Endothelial cell of hepatic sinusoid (primary cell): Measurements from ENCODE around the gene LBX2.

Experiments used
- in situ Hi-C: cut with HindIII; loops from 2 replicates; pipeline ENCODE4 v1.10.0; 2017; ENCODE audit warnings: low sequenced_read_pairs

LBX2 gene, protein sequence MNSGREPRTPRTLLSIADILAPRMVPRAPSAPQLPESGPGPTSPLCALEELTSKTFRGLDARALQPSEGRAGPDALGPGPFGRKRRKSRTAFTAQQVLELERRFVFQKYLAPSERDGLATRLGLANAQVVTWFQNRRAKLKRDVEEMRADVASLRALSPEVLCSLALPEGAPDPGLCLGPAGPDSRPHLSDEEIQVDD

DNA sequence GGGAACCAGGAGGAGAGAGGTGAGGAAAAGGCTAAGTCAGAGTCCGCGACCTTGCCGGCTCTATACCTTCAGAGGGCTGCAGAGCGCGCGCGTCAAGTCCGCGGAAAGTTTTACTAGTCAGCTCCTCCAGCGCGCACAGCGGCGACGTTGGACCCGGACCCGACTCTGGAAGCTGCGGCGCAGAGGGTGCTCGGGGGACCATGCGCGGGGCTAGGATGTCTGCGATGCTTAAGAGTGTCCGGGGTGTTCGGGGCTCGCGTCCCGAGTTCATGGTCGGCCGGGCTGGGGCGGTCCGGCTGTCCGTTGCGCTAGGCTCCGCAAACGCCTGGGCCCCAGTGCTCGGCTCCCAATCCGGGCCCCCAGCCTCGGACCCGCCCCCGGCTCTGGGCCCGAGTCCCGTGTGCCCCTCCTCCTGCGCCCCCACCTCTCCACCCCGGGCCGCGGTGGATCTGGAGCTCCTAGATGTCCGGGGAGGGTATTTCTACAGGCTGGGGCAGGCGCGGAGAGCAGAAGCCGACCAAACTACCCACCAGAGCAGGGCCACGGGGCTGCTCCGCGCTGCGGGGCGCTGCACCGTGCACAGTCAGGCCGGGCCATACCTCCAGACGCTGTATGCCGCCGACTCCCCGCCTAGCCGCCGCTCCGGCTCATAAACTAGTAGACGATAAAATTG is at the start of gene LBX2:
Gene LBX2 (minus strand): TSS at position 337 of the 673 bp plus-strand sequence. CDS start 66 bp downstream, at position 271.
- in situ Hi-C loops = no loop called here

DNA sequence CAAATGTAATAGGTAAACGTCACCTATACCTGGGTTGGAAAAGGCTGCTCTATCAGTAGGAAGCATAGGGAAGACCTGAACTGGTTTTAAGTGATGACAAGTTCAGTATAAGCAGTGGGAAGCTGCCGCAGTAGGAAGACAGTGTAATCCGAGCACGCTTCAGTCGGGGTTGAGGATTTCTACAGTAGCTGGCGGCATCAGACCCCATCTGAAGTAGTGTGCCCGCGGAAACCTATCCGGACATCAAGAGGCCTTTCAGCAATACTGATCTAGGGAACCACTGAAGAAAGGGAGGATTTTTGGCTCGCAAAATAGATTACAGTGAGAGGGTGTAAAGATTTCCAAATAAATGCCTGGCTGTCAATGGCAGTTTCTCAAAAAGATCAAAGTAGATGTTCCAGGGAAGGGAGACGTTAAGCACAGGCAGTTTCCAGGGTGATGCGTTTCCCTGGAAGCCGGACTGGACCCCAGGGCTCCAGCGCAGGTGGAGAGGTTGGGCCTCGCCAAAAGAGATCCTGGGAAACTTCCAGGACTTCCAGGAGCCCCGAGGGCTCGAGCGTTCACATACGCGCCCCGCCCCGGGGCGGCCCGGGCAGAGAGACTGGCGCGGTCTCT is 49.0 kb upstream of the LBX2 start:
- in situ Hi-C loops = no loop called here

DNA sequence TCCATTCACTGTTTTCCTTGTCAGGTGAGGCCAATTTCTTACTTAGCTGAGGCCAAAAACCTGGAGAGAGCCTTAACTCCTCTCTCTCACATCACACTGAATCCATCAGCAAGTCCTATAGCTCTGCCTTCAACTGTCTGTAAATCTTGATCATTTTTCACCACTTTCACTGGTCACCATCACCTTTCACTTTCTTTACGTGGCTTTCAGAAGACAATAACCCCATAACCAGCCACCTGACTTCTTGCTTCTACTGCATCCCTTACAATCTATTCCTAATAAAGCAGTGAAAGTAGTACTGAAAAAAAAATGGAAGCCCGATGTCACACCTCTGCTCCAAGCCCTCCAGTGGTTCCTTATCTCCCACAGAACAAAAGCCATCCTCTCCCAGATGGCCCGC is 46.6 kb upstream of the LBX2 start:
- in situ Hi-C loops = no loop called here

DNA sequence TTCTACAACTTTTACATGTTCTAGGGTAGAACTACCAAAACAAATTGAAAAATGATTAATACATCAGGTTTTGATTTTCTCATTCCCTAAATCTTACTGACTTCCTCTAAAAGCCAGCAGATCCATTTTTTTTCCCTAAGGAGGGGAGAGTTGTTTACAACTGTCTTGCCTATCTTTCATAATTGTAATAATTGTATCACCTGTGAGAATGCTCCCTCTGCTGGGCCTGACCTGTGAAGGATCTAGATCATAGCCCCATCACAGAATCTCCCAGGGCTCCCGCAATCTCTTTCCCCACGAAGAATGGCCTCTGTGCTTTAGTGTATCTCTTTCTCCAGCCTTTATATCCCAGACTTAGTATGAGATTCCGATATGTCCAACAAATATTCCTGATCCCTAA is 45.2 kb upstream of the LBX2 start:
- in situ Hi-C loops = no loop called here

DNA sequence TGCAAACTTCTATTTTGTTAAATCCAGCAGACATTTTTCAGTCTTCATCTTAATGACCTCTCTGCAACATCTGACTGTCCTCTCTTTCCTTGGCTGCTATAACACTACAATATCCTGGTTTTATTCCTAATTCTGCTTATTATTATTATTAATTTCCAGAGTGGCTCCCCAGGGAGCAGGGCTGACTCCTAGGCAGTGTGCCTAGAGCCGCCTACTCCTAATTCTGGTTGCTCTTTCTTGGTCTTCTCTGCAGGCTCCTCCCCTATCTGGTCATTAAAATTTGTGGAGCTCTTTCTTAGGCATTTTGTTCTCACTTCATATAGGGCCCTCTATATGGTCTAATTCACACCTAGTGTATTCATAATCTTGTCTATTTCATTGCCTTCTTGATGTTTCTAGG is 43.6 kb upstream of the LBX2 start:
- in situ Hi-C loops = no loop called here

DNA sequence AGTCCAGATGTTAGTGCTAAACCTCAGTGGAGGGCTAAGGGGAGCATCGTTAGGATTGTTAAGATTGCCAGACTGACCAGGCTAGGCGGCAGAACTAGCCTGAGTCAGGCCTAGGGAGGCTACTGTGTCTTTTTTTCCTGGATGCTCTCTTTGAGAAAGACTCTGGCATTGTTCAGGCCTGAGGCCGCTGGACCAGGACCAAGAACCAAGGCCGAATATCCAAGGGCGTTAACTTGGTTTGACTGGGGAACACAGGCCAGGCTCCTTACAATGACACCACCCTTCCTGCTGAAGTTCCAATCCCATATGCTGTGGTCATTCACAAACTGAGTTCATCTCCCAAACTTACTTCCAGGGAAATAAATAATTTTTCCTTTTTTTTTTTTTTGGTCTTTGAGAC is 40.9 kb upstream of the LBX2 start:
- in situ Hi-C loops = no loop called here

DNA sequence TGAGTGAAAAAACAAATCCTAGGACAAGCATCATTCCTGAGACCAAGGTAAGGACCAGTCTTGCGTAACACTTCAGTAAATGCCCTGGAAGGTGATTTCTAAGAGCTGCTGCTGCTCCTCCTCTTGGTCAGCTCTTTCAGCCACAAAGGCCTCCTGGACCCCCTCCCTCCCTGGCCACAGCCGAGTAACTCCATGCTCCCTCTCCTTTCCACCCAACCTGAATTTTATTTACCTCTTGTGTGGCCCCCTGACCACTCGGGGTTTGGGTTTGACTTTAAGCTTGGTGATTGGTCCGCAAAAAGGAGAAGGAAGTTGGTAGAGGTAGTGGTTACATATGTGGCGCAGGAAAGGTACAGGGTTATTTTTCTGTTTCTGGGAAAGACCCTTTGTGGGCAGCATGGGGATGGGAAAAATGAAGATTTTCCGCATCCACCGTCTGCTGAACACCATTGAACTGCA is 39.5 kb upstream of the LBX2 start:
- in situ Hi-C loops = loop anchor here (5.0 kb wide), 2 partner anchors 48 to 107 kb away; no protein-coding TSS in a partner anchor

DNA sequence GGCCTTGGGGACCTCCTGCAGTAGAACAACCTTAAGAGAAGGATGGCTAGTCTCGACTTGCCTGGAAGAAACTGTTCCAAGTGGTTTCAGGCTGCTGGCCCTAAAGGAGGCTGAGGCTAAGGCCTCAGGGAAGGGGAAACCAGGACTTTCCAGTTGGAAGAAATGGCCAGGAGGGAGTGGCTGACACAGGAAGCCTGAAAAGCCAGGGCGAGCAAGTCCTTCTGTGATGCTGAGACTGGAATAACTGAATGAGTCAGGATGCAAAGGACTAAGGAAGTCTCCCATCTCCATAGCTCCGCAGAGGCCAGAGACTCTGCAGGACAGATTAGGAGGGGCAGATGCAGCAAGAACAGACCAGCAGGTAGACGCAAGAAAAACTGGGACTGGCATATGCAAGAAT is 37.7 kb upstream of the LBX2 start:
- in situ Hi-C loops = loop anchor here (5.0 kb wide), 2 partner anchors 50 to 105 kb away; no protein-coding TSS in a partner anchor

DNA sequence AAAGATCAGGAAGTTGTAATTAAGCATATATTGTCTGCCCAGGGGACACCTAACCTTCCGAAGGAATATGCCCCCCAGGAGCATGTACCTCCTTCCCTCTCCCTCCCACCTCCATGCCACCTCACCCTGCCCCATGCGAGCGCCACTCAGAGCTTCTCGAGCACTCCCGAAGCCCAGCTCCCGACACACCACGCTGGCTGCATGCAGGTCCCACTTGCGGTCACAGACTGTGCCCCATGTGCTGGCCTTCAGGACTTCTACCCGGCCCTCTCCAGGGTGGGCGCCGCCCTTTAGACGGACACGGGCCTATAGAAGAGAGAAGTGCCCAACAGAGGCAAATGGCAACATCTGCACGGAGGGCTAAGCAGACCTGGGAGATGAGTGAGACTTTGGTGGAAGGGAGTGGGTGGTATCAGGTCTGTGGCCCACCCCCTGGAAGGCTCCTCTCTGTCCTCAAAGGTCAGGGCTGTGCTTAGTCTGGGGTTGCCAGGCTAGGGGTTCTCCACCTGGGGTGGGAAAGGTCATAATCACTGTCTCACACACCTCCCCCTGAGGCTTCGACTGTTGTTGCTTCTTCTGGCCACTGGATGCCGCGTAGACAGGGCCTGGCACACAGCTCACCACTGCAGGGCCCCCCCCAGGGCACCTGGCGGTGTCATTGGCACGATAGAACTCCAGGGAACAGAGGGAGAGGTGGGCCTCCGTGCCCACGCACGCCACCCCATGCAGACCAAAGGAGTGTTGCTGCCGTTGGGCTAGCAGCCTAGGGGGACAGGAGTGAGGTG is 37.0 kb upstream of the LBX2 start:
- in situ Hi-C loops = loop anchor here (5.0 kb wide), 2 partner anchors 51 to 104 kb away; no protein-coding TSS in a partner anchor

DNA sequence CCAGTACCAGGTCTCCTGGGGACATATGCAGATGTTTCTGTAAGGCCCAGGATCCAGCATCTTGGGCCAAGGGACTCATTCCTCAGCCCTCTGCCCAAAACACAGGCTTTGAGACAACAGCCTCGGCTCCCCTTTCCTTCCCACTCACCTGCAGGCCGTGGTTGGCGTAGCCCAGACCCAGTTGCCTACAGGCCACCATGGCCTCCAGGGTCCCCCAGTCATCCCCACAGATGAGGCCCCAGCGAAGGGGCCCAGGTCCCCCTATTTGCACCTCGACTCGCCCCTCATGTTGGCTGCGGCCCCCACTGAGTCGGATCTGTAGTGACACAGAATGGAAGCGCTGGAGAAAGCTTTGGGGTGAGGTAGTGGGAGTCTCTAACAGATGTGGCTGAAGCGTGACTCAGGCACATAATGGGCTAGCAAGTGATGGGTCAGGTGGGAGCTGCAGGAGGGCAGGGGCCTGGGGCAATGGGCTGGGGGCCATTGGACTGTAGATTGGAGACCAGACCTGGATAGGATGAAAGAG is 36.1 kb upstream of the LBX2 start:
- in situ Hi-C loops = loop anchor here (5.0 kb wide), 2 partner anchors 52 to 103 kb away; no protein-coding TSS in a partner anchor

DNA sequence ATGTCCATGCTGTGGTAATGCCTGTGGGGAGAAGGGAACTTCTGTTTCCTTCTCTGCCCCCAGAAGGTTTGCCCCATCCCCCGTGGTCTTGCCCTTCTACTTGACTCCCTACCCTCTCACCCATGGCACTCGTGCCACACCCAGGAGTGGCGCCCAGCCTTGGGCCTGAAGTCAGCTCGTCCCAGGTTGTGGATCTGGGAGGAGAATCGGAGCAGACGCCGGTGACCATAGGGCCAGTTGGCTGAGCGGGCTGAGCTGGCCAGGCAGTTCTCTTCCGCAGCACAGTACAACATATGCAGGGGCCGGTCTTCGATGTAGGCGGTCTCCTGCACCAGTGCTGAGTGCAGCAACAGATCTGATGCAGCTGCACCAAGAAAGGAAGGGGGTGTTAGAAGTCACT is 35.0 kb upstream of the LBX2 start:
- in situ Hi-C loops = no loop called here

DNA sequence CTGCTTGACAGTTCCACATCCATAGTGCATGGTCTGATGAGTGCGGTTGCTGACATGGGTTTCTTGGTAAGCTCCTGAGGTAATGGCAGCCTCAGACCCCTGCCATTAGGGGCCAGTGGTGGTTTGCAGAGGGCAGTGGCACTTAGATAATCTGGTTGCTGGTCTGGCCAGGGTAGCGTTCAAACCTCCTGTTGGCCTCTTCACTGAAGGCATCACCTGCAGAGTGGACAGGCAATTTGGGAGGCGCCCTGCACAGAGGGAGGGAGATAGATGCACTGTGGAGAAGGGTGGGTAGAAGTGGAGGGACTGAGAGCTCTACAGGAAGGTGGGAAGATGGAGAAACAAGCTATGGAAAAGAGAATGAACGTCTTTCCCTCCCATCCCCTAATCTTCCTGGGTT is 34.1 kb upstream of the LBX2 start:
- in situ Hi-C loops = no loop called here

DNA sequence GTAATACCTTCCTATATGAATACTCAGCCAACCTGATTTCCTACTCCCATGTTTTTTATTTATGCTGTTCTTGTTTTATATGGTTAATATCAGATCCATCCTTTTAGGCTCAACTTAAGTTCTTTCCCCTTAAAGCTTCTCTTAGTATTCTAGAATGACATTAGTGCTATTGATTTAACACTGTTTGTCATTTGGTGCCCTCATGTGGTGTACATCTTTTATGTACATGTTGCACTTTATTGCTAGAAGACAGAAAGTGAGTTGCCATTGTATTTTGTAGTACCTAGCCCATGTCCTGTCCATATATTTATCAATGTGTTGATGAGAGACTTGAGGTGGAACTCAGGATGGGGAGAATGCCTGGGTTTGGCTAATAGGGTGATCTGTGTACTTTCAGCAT is 32.8 kb upstream of the LBX2 start:
- in situ Hi-C loops = no loop called here

DNA sequence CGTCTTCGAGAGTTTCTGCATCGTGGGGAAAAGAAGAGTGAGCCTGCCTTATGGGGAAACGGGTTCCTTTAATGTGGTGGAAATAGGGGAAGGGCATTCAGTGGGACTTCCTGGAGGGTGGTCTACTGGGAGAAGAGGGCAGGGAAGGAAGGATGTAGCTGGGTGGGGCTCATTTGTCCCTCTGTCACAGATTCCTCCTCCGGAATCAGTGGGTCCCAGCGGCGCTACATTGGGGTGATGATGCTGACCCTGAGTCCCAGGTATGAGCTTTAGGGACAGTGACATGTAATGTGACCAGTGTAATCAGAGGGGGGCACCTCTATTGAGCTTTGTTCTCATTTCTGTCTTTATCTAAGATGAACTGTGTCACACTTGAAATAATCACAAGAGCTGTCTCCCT is 32.3 kb upstream of the LBX2 start:
- in situ Hi-C loops = no loop called here

DNA sequence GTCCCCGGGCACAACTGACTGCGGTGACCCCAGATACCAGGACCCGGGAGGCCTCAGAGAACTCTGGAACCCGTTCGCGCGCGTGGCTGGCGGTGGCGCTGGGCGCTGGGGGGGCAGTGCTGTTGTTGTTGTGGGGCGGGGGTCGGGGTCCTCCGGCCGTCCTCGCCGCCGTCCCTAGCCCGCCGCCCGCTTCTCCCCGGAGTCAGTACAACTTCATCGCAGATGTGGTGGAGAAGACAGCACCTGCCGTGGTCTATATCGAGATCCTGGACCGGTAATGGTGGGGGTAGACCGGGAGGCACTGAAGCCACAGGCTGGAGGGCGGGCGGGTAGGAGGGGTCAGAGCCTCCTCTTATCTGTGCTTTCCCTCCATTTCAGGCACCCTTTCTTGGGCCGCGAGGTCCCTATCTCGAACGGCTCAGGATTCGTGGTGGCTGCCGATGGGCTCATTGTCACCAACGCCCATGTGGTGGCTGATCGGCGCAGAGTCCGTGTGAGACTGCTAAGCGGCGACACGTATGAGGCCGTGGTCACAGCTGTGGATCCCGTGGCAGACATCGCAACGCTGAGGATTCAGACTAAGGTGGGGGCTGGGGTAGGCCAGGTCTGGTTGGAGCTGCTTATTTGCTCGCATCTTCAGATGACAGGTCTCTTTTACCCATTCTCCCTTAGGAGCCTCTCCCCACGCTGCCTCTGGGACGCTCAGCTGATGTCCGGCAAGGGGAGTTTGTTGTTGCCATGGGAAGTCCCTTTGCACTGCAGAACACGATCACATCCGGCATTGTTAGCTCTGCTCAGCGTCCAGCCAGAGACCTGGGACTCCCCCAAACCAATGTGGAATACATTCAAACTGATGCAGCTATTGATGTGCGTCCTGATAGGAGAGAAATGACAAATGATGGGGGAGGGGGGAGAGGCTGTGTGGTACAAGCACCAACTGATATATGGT is 31.1 kb upstream of the LBX2 start:
- in situ Hi-C loops = no loop called here

DNA sequence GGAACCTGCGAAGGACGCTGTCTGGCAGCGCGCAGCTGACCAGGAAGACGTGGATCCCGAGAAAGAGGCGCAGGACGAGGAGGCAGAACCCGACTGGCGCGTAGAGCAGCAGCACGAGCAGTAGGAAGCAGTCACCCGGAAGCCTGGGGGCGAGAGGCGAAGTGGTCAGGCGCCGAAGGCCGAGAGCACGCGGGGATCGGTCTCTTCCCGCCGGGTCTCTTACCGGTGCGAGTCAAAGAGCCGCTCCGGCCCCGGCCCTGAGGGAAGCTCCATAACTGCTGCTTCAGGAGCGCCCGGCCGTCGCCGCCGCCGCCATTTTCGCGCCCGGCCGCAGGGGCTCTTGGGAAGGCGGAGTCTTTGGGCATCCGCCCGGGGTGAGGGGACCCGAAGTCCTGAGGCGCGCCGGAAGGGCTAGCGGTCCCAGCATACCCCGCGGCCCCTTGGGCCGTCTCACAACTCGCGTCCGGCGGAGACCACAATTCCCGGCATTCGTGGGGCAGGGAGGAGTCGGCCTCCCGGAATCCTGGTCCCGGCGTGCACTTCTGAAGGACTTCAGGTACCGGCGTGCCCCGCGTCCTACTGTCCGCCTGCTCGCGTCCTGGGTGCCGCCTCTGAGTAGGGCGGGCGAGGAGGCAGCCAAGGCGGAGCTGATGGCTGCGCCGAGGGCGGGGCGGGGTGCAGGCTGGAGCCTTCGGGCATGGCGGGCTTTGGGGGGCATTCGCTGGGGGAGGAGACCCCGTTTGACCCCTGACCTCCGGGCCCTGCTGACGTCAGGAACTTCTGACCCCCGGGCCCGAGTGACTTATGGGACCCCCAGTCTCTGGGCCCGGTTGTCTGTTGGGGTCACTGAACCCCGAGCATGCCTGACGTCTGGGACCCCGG is 30.2 kb upstream of the LBX2 start, which contains the start of the genes AUP1 and HTRA2:
Gene AUP1 (minus strand): TSS at position 350 of the 882 bp plus-strand sequence. CDS start 77 bp downstream, at position 273.
Gene HTRA2 (plus strand): TSS at position 577 of the 882 bp plus-strand sequence. CDS start 74 bp downstream, at position 651.
- in situ Hi-C loops = no loop called here

DNA sequence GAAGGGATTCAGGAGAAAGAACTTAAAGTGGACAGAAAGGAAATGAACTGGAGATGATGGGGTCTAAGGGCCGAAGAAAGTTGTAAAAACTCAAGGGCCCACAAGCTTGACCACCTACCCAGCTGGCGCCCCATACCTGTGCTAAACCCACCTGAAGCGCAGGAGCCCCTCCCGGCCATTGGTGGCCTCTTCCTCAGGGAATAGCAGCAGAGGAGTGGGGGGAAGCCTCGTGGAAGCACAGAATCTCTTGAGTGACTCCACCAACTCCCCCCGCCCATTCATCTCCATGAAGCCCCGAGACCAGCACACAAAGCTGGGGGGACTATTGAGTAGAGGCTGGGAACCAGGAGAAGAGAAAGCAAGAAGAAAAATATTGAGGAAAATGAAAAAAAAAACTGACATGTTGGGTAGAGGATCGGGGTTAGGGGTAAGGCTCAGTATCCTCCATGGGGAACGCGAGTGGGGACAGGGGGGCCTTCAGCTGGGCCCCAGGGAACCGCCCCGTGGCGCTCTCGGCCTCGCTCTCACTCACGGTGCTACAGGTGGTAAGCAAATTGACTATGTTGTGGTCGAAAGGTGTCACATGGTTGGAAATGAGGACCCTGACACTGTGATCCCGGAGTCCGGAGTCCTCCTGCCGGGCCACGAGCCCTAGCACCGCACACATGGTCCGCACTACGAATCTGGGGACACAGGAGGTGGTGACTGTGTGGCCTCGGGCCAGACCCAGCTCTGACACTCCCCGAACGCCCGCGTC is 29.4 kb upstream of the LBX2 start:
- in situ Hi-C loops = no loop called here

DNA sequence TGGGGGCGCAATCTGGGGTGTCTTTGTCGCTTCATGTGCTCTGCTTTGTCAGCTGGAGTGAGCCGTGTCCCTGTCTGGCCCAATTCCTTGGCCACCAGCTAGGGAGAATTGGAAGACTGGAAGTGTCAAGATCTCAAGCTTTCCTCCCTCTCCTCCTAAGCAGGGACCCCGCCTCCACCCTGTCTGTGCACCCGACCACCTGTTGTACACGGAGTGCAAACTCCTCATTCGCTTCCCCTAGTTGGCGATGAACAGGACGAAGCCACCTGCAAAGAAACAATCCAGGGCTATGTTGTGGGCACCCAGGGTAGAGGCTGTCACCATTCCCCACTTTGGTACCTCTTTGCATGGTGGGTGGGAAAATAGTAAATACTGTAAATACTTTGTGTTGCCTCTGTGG is 28.3 kb upstream of the LBX2 start:
- in situ Hi-C loops = no loop called here
